Mammary epithelial cell (primary cell): ENCODE data around the gene SCAPER.

Experiments
- CTCF ChIP-seq, 2 donors: IDR thresholded peaks in 1 of 2; conservative IDR thresholded peaks in 1 of 2; 2 replicates each; pipeline ENCODE4 v1.5.1; 2011 to 2012; ENCODE audit warnings: inconsistent platforms in 2 of 2, low read length in 2 of 2, mild to moderate bottlenecking in 2 of 2, control low read depth in 1 of 2, low read depth in 1 of 2; ENCODE audit not compliant: insufficient read depth in 1 of 2; ENCODE audit errors: extremely low read depth in 1 of 2
- EZH2 ChIP-seq: IDR thresholded peaks from 2 replicates; pipeline ENCODE4 v1.6.1; 2012; ENCODE audit warnings: low read length, inconsistent platforms, borderline replicate concordance

- no peak for TF ChIP-seq CTCF (conservative IDR thresholded peaks at IDR 0.05 in 1 of 2, IDR thresholded peaks at IDR 0.05 in 1 of 2; ENCODE audit: extremely low read depth in 1 of 2, insufficient read depth in 1 of 2, low read depth in 1 of 2, low read length in 2 of 2)
- no peak for TF ChIP-seq EZH2
Observed at GRCh38 chr15:76359152-76359551, 546.0 kb downstream of the SCAPER start.
